Right lobe of liver (tissue), 6 donors: Measurements from ENCODE around the gene SLC45A2. TPM values are rescaled to one million over a fixed set of nuclear protein-coding genes. Genes with fewer than 3 reads are reported as not detected.
A peak's percentile ranks its signal among the peaks of the same experiment; 100 is the strongest.

Experiments
- ATAC-seq, 4 donors: fragments of 200-7000 bp; cut with Tn5 transposase; one replicate each; pipeline ENCODE4 v1.9.1; 2020; ENCODE audit warnings: mild to moderate bottlenecking in 4 of 4, moderate library complexity in 4 of 4
- DNase-seq, 3 donors: peaks; one replicate each; pipeline ENCODE4 v3.0.0-alpha.2; 2020
- H3K27ac ChIP-seq, 3 donors: fragments of 200-600 bp; one replicate each; pipeline ENCODE4 v1.8.0; 2022
- H3K27me3 ChIP-seq, 2 donors: fragments of 200-600 bp; one replicate each; pipeline ENCODE4 v1.8.0; 2022
- H3K36me3 ChIP-seq, 4 donors: fragments of 200-600 bp; sonication (generic) in 1 of 4; one replicate each; pipeline versions ENCODE4 v1.5.1 to v1.8.0; 2017 to 2022; ENCODE audit warnings: control low read depth in 1 of 4
- H3K4me1 ChIP-seq, 4 donors: fragments of 200-600 bp; sonication (generic) in 1 of 4; one replicate each; pipeline versions ENCODE4 v1.5.1 to v1.8.0; 2017 to 2022; ENCODE audit warnings: control low read depth in 1 of 4
- H3K4me3 ChIP-seq, 3 donors: fragments of 200-600 bp; one replicate each; pipeline ENCODE4 v1.8.0; 2022
- H3K9me3 ChIP-seq, 4 donors: fragments of 200-600 bp; sonication (generic) in 1 of 4; one replicate each; pipeline versions ENCODE4 v1.5.1 to v1.8.0; 2017 to 2022; ENCODE audit warnings: control low read depth in 1 of 4
- POLR2A ChIP-seq: fragments of 450-650 bp; IDR thresholded peaks from one replicate; pipeline ENCODE4 v1.6.1; 2017; ENCODE audit warnings: antibody characterized with exemption, mild to moderate bottlenecking
- WGBS: methylation state at CpG from one replicate; pipeline ENCODE4 v1.1.6; 2018; ENCODE audit warnings: low coverage, low lambda C conversion rate; ENCODE audit not compliant: insufficient coverage; ENCODE audit errors: missing lambda C conversion rate; 5-methylcytosine and 5-hydroxymethylcytosine counted together
- intact Hi-C, 2 donors: fragments of 100-400 bp; cut with DNase I; formaldehyde crosslinking; loops; one replicate each; pipeline versions ENCODE4 v1.11.2 to v1.14.1; 2022
- total RNA-seq, 6 experiments: library from RNA; depleted of rRNA in 2 of 6; stranded (reverse); fragments of >200 nt in 2 of 6; fragmentation: NEBNext Ultra II Directional in 3 of 6; extraction: Animal tissue kit (Norgen Biotek cat#: 25700) in 3 of 6; gene quantifications; one replicate each; pipeline versions ENCODE4 v1.1.0 to v1.2.4, GENCODE V29; 2016 to 2023
- TF ChIP-seq, protein P1 (sequence below), 4 donors: fragments of 200-600 bp in 3 of 4; fragments of 450-650 bp in 1 of 4; IDR thresholded peaks; one replicate each; pipeline versions ENCODE4 v1.5.1 to v1.8.0; 2016 to 2022; ENCODE audit warnings: antibody characterized with exemption in 4 of 4, mild to moderate bottlenecking in 2 of 4
- donor health status: DM: no; HTN: yes; CAD: no.
- donor health status: DM: no; HTN: no; CAD: no.
- donor health status: DM: no; HTN: no; CAD: no.
- donor health status: DM: no; HTN: yes; CAD: no.
- donor health status: DM: no; HTN: yes; CAD: no.

The SLC45A2 gene
- total RNA-seq, 6 experiments from 2014 or later = 0.20 to 2.3 (median 0.37) TPM

- no peak overlapping the region for H3K4me3 ChIP-seq
- H3K4me1 ChIP-seq = peaks cover 0 to 33% (median 10%) of the 10 kb centered on the region in 4 donors
- ATAC-seq (peak; percentile 29 to 52 (median 44)), DNase-seq (no peak)
- WGBS = 10% methylated on average over 1 of the region's 1 CpG
- H3K36me3 ChIP-seq = peaks cover 0 to 7% (median 3%) of the 10 kb centered on the region in 4 donors
- no peaks in the 10 kb centered on the region for H3K27me3 ChIP-seq
- intact Hi-C loops = no loop called here
- H3K27ac ChIP-seq = no peak overlapping the region
- H3K9me3 ChIP-seq = no peaks in the 10 kb centered on the region
- TF ChIP-seq, protein P1, sequence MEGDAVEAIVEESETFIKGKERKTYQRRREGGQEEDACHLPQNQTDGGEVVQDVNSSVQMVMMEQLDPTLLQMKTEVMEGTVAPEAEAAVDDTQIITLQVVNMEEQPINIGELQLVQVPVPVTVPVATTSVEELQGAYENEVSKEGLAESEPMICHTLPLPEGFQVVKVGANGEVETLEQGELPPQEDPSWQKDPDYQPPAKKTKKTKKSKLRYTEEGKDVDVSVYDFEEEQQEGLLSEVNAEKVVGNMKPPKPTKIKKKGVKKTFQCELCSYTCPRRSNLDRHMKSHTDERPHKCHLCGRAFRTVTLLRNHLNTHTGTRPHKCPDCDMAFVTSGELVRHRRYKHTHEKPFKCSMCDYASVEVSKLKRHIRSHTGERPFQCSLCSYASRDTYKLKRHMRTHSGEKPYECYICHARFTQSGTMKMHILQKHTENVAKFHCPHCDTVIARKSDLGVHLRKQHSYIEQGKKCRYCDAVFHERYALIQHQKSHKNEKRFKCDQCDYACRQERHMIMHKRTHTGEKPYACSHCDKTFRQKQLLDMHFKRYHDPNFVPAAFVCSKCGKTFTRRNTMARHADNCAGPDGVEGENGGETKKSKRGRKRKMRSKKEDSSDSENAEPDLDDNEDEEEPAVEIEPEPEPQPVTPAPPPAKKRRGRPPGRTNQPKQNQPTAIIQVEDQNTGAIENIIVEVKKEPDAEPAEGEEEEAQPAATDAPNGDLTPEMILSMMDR (IDR thresholded peaks at IDR 0.05) = peak; percentile 16 to 34 (median 18)
- no peak for TF ChIP-seq POLR2A
Observed at GRCh38 chr5:33994845-33995244, 10.4 kb upstream of the SLC45A2 start.

- H3K9me3 ChIP-seq = no peaks in the 10 kb centered on the region
- DNase-seq = no peak
- TF ChIP-seq, protein P1 (IDR thresholded peaks at IDR 0.05) = no peak
- TF ChIP-seq POLR2A = no peak
- H3K27ac ChIP-seq = no peak overlapping the region
- WGBS = 44% methylated on average over 2 of the region's 2 CpGs
- ATAC-seq = peak in 1 of 4 donors; percentile 11
- no peaks in the 10 kb centered on the region for H3K27me3 ChIP-seq
- intact Hi-C loops = no loop called here
- no peak overlapping the region for H3K4me3 ChIP-seq
- peaks cover 0 to 22% (median 11%) of the 10 kb centered on the region in 4 donors for H3K36me3 ChIP-seq
- H3K4me1 ChIP-seq = peaks cover 0 to 23% (median 7%) of the 10 kb centered on the region in 4 donors
Observed at GRCh38 chr5:33992864-33993263, 8.4 kb upstream of the SLC45A2 start.

- no peak for DNase-seq
- TF ChIP-seq, protein P1 (IDR thresholded peaks at IDR 0.05) = no peak
- no peak for TF ChIP-seq POLR2A
- no peaks in the 10 kb centered on the region for H3K27me3 ChIP-seq
- H3K27ac ChIP-seq = no peak overlapping the region
- peaks cover 0 to 29% (median 9%) of the 10 kb centered on the region in 4 donors for H3K36me3 ChIP-seq
- no peak overlapping the region for H3K4me3 ChIP-seq
- intact Hi-C loops = no loop called here
- no peaks in the 10 kb centered on the region for H3K9me3 ChIP-seq
- ATAC-seq = no peak
- WGBS = 95% methylated on average over 6 of the region's 6 CpGs
- peaks cover 0 to 15% (median 3%) of the 10 kb centered on the region in 4 donors for H3K4me1 ChIP-seq
Observed at GRCh38 chr5:33985447-33985846, 954 bp upstream of the SLC45A2 start.

GRCh38 chr5:33984178-33984577 lies 315 bp downstream of the SLC45A2 start:
- no peaks in the 10 kb centered on the region for H3K27me3 ChIP-seq
- peak in 3 of 4 donors; percentile 17 to 50 (median 40) for ATAC-seq
- H3K9me3 ChIP-seq = no peaks in the 10 kb centered on the region
- no peak overlapping the region for H3K4me3 ChIP-seq
- peaks cover 0 to 26% (median 9%) of the 10 kb centered on the region in 4 donors for H3K36me3 ChIP-seq
- H3K27ac ChIP-seq = no peak overlapping the region
- WGBS = no CpG with 5 or more reads among the region's 15 CpGs
- no peak for DNase-seq
- peaks cover 0 to 15% (median 3%) of the 10 kb centered on the region in 4 donors for H3K4me1 ChIP-seq
- intact Hi-C loops = no loop called here
- TF ChIP-seq POLR2A = no peak
- TF ChIP-seq, protein P1 (IDR thresholded peaks at IDR 0.05) = no peak
